GM08714 (cell line): ENCODE results near the gene ITGB3BP.

Experiments
- H3K4me3 ChIP-seq: fragments of 200-500 bp; sonication (Bioruptor generic); 2 replicates; pipeline ENCODE4 v1.5.1; 2014; ENCODE audit warnings: mild to moderate bottlenecking, low read length, inconsistent platforms
- ZNF274 ChIP-seq: IDR thresholded peaks from 2 replicates; pipeline ENCODE4 v1.6.1; 2012; ENCODE audit warnings: mild to moderate bottlenecking, low read depth, low read length

ITGB3BP gene

GRCh38 chr1:63414691-63415365 is 108.2 kb downstream of the ITGB3BP start:
- no peak for TF ChIP-seq ZNF274
- H3K4me3 ChIP-seq: no peak overlapping the region

- TF ChIP-seq ZNF274: no peak
- H3K4me3 ChIP-seq: no peak overlapping the region
These were observed 109.6 kb downstream of the ITGB3BP start for GRCh38 chr1:63413394-63413793.

- TF ChIP-seq ZNF274: no peak
- no peak overlapping the region for H3K4me3 ChIP-seq
These were observed 112.0 kb downstream of the ITGB3BP start for GRCh38 chr1:63411066-63411465.

- TF ChIP-seq ZNF274: no peak
- no peak overlapping the region for H3K4me3 ChIP-seq
These were observed 114.7 kb downstream of the ITGB3BP start for GRCh38 chr1:63408331-63408730.

GRCh38 chr1:63407002-63407401 is 116.0 kb downstream of the ITGB3BP start:
- H3K4me3 ChIP-seq: no peak overlapping the region
- TF ChIP-seq ZNF274: no peak

- TF ChIP-seq ZNF274: no peak
- H3K4me3 ChIP-seq: no peak overlapping the region
These were observed 117.0 kb downstream of the ITGB3BP start for GRCh38 chr1:63405987-63406386.

GRCh38 chr1:63405021-63405420 is 118.0 kb downstream of the ITGB3BP start:
- TF ChIP-seq ZNF274: no peak
- H3K4me3 ChIP-seq: no peak overlapping the region

GRCh38 chr1:63403386-63403785 is 119.6 kb downstream of the ITGB3BP start:
- TF ChIP-seq ZNF274: no peak
- no peak overlapping the region for H3K4me3 ChIP-seq

- H3K4me3 ChIP-seq: no peak overlapping the region
- no peak for TF ChIP-seq ZNF274
These were observed 121.1 kb downstream of the ITGB3BP start for GRCh38 chr1:63401945-63402344.
